ENCODE data around the gene ENPP7.
"Not testable (repeated sequence)": the region's sequence is repeated elsewhere in the genome, so short reads cannot be mapped to it uniquely, and the experiment has no call there.

The ENPP7 gene

DNA sequence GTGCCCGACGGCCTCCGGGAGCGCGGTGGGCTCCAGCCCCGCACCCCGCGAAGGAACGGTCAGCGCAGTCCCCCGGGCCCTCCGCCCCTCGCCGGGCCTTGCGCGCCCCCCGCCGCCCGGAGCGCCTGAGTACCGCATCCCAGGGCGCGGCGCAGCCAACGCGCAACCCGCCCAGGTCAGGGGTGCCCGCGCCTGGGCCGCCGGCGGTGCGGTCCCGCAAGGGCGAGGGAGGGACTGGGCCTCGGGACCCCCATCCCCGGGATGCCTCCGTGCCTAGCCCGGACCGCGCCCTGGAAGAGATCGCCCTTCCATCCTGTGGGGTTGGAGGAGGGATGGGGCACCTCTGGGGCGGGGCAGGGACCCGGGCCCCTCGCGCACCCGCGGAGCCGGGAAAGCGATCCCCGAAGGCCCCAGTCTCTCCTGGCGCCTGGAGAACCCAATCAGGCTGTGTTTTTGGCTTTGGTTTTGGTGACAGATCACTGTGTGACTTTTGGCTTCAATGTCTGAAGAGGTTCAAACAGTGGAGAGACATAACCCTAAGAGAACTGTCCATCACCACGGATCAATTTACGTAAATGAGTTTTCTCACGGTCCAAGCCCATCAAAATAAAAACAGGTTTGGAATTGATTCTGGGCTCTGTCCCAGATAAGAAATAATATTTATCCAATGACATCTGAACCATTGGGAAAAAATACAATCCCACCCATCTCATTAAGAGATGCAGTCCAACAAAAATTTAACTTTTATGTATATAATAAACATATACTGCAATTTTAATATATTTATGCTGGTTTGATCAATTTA is 17.8 kb downstream of the ENPP7 start:
- CTCF ChIA-PET: no interaction called here
- POLR2A ChIA-PET: no interaction called here
- no peak for DNase-seq (ENCODE audit: extremely low spot score)
- TF ChIP-seq ZNF384 (IDR thresholded peaks at IDR 0.05) (no peak), CTBP1 (IDR thresholded peaks at IDR 0.05; ENCODE audit: borderline replicate concordance) (no peak)

DNA sequence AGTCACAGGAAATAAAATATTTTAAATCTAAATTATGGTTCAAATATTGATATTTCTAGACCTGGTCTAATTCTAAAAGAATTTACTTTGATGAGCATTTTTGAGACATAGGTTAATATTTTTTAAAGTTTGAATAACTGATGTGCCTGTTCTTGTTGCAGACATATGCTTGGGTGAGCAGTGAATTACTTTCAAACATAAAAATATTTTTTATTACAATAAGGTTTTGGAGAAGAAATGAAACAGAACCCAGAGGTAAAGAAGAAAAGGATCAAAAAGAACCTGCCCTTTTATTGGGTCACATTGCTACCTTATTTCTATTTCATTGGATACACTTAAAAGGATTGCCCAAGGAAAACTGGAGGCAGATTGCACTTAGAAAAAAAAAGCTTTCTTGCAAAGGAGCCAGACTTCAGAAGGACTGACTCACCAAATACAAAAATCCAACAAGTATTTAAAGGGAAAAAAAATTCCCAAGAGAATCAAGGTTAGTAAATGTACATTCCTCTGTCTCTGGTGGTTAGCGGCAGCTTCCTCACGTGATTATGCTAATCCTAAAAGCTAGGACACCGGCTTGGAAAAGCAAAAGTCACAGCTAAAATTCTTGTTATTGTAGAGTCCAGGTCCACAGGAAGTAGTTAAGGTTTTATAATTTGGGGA is 18.5 kb downstream of the ENPP7 start:
- no peak for DNase-seq (ENCODE audit: extremely low spot score)
- TF ChIP-seq ARNT (IDR thresholded peaks at IDR 0.05) (no peak), BHLHE40 (IDR thresholded peaks at IDR 0.05; ENCODE audit: borderline replicate concordance) (no peak), HDGF (IDR thresholded peaks at IDR 0.05; ENCODE audit: borderline replicate concordance) (no peak), L3MBTL2 (conservative IDR thresholded peaks at IDR 0.05) (no peak), SUZ12 (IDR thresholded peaks at IDR 0.05) (no peak), ZNF384 (IDR thresholded peaks at IDR 0.05) (no peak), ELF4 (IDR thresholded peaks at IDR 0.05) (no peak), SP1 (IDR thresholded peaks at IDR 0.05) (no peak), LEF1 (IDR thresholded peaks at IDR 0.05; ENCODE audit: borderline replicate concordance) (no peak), FOXM1 (IDR thresholded peaks at IDR 0.05; ENCODE audit: borderline replicate concordance) (no peak), CTBP1 (IDR thresholded peaks at IDR 0.05; ENCODE audit: borderline replicate concordance) (no peak), NFRKB (IDR thresholded peaks at IDR 0.05) (no peak), FOXA1 (IDR thresholded peaks at IDR 0.05) (no peak), FOXK2 (IDR thresholded peaks at IDR 0.05) (no peak), TARDBP (IDR thresholded peaks at IDR 0.05) (no peak)
- TF ChIP-seq, protein P1, sequence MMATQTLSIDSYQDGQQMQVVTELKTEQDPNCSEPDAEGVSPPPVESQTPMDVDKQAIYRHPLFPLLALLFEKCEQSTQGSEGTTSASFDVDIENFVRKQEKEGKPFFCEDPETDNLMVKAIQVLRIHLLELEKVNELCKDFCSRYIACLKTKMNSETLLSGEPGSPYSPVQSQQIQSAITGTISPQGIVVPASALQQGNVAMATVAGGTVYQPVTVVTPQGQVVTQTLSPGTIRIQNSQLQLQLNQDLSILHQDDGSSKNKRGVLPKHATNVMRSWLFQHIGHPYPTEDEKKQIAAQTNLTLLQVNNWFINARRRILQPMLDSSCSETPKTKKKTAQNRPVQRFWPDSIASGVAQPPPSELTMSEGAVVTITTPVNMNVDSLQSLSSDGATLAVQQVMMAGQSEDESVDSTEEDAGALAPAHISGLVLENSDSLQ (IDR thresholded peaks at IDR 0.05): no peak
- ChIA-PET POLR2A (interaction anchor here (1.0 kb wide), 2 partner anchors 25 to 29 kb away, joined by 3 read pairs; no protein-coding TSS in a partner anchor), CTCF (interaction anchor here (0.7 to 1.3 kb wide), 5 partner anchors 8 to 62 kb away, joined by 3 to 10 read pairs (median 4); no protein-coding TSS in a partner anchor)

DNA sequence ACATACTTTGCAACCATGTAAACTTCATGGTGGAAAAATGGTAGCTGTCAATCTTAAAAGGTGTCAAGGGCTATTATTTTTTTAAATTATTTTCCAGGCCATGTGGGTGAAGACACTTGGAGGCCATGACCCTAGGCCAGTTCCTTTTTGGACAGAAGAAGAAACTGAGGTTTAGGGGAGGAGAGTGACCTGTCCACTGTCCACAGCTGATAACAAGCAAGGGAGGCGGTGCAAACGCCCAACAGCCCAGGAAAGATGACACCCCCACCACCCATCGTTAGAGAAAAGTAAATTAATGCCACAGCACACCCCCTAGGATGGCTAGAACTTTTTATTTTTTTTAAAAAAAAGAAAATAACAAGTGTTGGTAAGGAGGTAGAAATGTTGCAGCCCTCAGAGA is 19.2 kb downstream of the ENPP7 start:
- ChIA-PET CTCF (interaction anchor here (0.7 to 1.3 kb wide), 5 partner anchors 8 to 62 kb away, joined by 3 to 10 read pairs (median 4); no protein-coding TSS in a partner anchor), POLR2A (interaction anchor here (1.0 kb wide), 2 partner anchors 25 to 29 kb away, joined by 3 read pairs; no protein-coding TSS in a partner anchor)
- no peak for DNase-seq (ENCODE audit: extremely low spot score)
- TF ChIP-seq L3MBTL2 (conservative IDR thresholded peaks at IDR 0.05): no peak
- TF ChIP-seq CTBP1 (IDR thresholded peaks at IDR 0.05; ENCODE audit: borderline replicate concordance): no peak

DNA sequence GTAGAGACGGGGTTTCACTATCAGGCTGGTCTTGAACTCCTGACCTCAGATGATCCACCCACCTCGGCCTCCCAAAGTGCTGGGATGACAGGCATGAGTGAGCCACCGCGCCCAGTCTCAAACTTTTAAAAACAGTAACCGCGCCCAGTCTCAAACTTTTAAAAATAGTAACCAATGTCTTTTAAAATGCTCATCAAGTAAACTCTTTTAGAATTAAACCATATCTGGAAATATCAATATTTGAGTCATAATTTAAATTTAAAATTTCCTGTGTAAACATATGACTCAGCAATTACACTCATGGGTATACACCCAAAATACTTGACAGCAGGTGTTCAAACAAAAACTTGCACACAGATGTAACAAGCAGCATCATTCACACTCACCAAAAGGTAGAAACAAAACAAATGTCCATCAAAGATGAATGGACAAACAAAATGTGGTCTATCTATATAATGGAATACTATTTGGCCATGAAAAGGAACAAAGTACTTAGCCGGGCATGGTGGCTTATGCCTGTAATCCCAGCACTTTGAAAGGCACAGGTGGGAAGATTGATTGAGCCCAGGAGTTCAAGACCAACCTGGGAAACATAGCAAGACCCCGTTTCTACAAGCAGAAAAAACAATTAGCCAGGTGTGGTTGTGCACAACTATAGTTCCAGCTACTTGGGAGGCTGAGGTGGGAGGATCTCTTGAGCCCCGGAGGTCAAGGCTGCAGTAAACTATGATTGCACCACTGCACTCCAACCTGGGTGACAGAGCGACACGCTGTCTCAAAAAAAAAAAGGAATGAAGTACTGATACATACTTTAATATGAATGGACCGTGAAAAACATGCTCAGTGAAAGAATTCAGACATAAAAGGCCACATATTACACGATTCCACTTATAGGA is 20.2 kb downstream of the ENPP7 start:
- ChIA-PET CTCF (interaction anchor here (0.8 kb wide), 1 partner anchor 220 kb away, joined by 3 read pairs; no protein-coding TSS in a partner anchor), POLR2A (interaction anchor here (1.3 kb wide), 1 partner anchor 30 kb away, joined by 3 read pairs; no protein-coding TSS in a partner anchor)
- DNase-seq (ENCODE audit: extremely low spot score): no peak
- TF ChIP-seq L3MBTL2 (conservative IDR thresholded peaks at IDR 0.05) (no peak), CTBP1 (IDR thresholded peaks at IDR 0.05; ENCODE audit: borderline replicate concordance) (no peak)

DNA sequence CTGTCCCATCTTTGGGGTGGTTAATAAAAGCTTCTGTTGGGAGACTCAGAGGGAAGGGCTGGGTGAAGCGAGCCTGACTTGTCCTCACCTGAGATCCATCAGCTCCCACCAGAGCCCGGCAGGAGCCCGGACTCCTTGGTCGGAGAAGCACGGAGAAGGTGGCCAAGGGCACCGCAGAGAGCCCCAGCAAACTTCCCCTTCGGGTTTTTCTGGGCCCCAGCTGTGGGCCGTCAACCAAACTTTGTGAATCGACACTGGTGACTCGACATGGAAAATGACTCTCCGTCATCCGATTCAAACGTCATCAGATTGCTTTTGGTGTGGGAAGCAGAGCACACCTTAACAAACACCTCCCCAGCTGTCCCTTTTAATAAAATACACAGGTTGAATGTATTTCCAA is 21.4 kb downstream of the ENPP7 start:
- CTCF ChIA-PET: interaction anchor here (0.6 to 1.0 kb wide), 3 partner anchors 13 to 218 kb away, joined by 3 read pairs; no protein-coding TSS in a partner anchor
- DNase-seq (ENCODE audit: extremely low spot score): no peak
- TF ChIP-seq FOXK2 (IDR thresholded peaks at IDR 0.05) (no peak), HDGF (IDR thresholded peaks at IDR 0.05; ENCODE audit: borderline replicate concordance) (no peak), CTBP1 (IDR thresholded peaks at IDR 0.05; ENCODE audit: borderline replicate concordance) (no peak), FOXA1 (IDR thresholded peaks at IDR 0.05) (no peak), SUZ12 (IDR thresholded peaks at IDR 0.05) (no peak), ARNT (IDR thresholded peaks at IDR 0.05) (no peak), NFRKB (IDR thresholded peaks at IDR 0.05) (no peak), TARDBP (IDR thresholded peaks at IDR 0.05) (no peak), SP1 (IDR thresholded peaks at IDR 0.05) (no peak), ZNF384 (IDR thresholded peaks at IDR 0.05) (no peak), LEF1 (IDR thresholded peaks at IDR 0.05; ENCODE audit: borderline replicate concordance) (no peak), FOXM1 (IDR thresholded peaks at IDR 0.05; ENCODE audit: borderline replicate concordance) (no peak), L3MBTL2 (conservative IDR thresholded peaks at IDR 0.05) (no peak), BHLHE40 (IDR thresholded peaks at IDR 0.05; ENCODE audit: borderline replicate concordance) (no peak), ELF4 (IDR thresholded peaks at IDR 0.05) (no peak)
- TF ChIP-seq, protein P1 (IDR thresholded peaks at IDR 0.05): no peak
- POLR2A ChIA-PET: interaction anchor here (0.7 to 1.3 kb wide), 2 partner anchors 9 to 29 kb away, joined by 3 read pairs; no protein-coding TSS in a partner anchor

DNA sequence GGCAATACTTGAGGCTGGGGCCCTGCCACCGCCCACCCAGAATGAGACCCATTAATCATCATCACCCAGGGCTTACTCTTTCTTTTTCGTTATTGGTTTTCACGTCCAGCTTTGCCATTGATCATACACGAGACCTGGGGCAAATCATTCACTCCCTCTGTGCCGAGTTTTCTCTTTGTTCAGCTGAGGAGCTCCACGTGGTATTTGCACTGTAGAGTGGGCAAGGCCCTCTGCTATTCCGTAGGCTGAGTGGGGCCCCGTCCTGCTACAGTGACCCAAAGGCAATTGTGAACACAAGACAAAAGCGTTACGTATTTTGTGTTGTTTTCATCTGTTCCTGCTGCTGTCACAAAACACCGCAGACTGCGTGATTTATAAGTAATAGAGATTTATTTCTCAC is 23.6 kb downstream of the ENPP7 start:
- TF ChIP-seq ELF4 (IDR thresholded peaks at IDR 0.05): no peak
- no peak for TF ChIP-seq NFRKB (IDR thresholded peaks at IDR 0.05)
- TF ChIP-seq FOXK2 (IDR thresholded peaks at IDR 0.05): no peak
- no peak for TF ChIP-seq BHLHE40 (IDR thresholded peaks at IDR 0.05; ENCODE audit: borderline replicate concordance)
- no peak for TF ChIP-seq LEF1 (IDR thresholded peaks at IDR 0.05; ENCODE audit: borderline replicate concordance)
- ChIA-PET POLR2A (no interaction called here), CTCF (interaction anchor here (0.6 to 1.8 kb wide), 3 partner anchors 9 to 13 kb away, joined by 3 to 7 read pairs (median 3); no protein-coding TSS in a partner anchor)
- no peak for DNase-seq (ENCODE audit: extremely low spot score)

DNA sequence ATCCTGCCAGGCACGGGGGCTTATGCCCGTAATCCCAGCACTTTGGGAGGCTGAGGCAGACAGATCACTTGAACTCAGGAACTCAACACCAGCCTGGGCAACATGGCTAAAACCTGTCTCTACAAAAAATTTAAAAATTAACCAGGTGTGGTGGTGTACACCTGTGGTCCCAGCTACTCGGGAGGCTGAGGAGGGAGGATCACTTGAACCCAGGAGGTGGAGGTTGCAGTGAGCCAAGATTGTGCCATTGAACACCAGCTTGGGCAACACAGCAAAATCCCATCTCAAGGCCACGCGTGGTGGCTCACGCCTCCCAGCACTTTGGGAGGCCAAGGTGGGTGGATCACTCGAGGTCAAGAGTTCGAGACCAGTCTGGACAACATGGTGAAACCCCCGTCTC is 24.2 kb downstream of the ENPP7 start:
- POLR2A ChIA-PET: not testable (repeated sequence)

More for the DNA sequence above, 24.2 kb downstream of the ENPP7 start:
- not testable (repeated sequence) for DNase-seq (ENCODE audit: extremely low spot score)
- CTCF ChIA-PET: interaction anchor here (1.1 to 1.8 kb wide), 2 partner anchors 9 kb away, joined by 3 to 7 read pairs; no protein-coding TSS in a partner anchor
